GM10266 (cell line): ENCODE measurements around the gene AHCYL2.

Experiments
- DNase-seq: peaks from one replicate; pipeline ENCODE4 v3.0.0; 2012; ENCODE audit errors: extremely low spot score
- TF ChIP-seq, protein P1 (sequence below): IDR thresholded peaks from 2 replicates; pipeline ENCODE4 v1.5.1; 2012; ENCODE audit warnings: mild to moderate bottlenecking, low read depth; ENCODE audit not compliant: control insufficient read depth, insufficient read depth; ENCODE audit errors: missing control alignments

The AHCYL2 gene

DNA sequence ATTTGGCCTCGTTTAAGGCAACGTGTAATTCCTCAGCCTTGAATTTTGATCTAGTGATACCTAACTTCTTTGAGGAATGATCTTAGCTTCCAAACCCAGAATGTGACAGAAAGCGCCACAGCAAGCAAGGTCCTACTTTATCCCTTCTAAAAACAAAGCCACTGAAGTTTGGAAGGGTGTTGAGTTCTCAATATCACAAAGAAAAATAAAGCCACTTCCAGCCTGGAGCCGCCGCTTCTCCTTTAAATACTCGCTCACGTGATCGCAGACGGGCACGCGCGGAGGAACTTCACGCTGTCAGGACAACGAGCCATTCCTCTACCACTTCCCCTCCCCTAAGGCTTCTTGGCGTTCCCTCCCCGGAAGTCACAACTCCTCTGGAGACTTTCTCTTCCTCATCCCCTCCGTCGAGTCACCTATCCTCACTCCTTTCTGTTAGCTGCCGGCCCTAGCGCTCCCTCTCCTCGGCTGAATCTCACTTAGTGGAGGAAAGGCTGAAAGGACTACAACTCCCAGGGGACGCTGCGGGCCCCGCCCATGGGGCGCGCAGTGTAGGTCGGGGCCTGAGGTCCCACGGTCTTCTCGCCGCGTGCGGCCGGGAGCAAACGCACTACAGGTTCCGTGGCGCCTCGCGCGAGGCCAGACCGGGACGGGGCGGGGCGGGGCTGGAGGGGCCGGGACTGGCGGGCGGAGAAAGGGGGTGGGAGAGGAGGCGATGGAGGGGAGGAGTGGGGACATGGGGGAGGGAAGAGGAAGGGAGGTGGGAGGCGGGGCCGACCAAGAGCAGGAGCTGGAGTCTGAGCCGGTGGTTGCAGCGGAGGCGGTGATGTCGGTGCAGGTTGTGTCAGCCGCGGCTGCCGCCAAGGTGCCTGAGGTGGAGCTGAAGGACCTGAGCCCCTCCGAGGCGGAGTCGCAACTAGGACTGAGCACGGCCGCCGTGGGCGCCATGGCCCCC lies at the start of gene AHCYL2:
Gene AHCYL2 (plus strand): TSS at position 780 of the 955 bp plus-strand sequence.
- TF ChIP-seq, protein P1, sequence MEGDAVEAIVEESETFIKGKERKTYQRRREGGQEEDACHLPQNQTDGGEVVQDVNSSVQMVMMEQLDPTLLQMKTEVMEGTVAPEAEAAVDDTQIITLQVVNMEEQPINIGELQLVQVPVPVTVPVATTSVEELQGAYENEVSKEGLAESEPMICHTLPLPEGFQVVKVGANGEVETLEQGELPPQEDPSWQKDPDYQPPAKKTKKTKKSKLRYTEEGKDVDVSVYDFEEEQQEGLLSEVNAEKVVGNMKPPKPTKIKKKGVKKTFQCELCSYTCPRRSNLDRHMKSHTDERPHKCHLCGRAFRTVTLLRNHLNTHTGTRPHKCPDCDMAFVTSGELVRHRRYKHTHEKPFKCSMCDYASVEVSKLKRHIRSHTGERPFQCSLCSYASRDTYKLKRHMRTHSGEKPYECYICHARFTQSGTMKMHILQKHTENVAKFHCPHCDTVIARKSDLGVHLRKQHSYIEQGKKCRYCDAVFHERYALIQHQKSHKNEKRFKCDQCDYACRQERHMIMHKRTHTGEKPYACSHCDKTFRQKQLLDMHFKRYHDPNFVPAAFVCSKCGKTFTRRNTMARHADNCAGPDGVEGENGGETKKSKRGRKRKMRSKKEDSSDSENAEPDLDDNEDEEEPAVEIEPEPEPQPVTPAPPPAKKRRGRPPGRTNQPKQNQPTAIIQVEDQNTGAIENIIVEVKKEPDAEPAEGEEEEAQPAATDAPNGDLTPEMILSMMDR = no peak
- DNase-seq = peak; percentile 94

DNA sequence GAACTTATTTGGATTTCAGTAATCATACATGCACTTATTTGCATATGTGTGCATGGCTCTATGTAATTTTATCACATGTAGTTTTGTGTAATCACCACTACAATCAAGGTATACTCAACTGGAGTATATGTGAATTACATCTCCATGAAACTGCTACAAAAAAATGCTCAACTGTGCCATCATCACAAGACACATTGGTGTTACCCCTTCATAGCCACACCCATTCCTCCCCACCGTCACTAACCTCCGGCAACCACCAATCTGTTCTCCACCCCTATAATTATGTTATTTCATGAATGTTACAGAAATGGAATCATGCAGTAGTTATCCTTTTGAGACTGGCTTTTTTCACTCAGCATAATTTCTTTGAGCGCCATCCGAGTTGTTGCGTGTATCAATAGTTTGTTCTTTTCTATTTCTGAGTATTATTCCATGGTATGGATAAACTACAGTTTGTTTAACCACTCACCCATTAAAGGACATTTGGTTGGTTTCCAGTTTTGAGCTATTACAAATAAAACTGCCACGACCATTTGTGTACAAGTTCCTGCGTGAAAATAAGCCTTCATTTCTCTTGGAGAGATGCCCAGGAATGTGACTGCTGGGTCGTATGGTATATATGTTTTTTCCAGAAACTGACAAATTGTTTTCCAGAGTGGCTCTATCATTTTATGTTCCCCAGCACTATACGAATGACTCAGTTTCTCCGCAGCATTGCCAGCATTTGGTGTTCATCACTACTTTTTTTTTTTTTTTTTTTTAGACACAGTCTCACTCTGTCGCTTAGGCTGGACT lies 47.7 kb upstream of the AHCYL2 start:
- TF ChIP-seq, protein P1 = no peak
- DNase-seq = no peak

- DNase-seq = no peak
- TF ChIP-seq, protein P1 = no peak
Observed at GRCh38 chr7:129184981-129185670, 39.7 kb upstream of the AHCYL2 start.

GRCh38 chr7:129186749-129187260 lies 38.0 kb upstream of the AHCYL2 start:
- TF ChIP-seq, protein P1 = no peak
- no peak for DNase-seq

DNA sequence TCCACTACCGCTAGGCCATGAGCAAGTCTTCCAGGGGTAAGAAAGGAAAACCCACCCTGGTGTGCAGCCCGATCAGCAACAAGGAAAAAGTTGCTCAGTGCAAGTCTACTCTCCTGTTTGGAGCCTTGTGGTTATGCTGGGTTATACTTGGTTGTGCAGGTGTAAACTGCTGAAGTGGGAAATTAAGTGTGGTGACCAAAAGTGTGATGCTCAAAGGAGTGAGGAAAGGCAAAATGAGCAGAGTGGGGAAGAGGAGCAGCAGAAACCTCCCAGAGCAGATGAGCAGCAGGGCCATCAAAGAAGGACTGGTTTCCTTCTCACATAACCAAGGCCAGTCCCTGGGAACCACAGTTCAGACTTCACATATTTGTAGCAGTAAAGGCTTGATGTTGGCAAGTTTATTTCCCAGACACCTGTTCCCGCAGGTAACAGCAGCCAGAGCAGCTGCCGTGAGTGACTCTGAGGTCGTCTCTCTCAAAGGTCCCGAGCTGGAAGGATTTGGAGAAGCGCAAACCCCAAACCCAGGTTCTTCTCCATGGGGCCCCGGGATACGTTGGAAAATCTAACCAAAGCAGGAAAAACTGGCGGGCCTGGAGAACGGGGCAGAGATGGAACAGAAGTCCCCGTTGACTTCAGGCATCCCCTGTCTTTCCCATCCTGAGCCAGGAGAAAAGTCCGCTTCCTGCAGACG lies 37.0 kb upstream of the AHCYL2 start:
- no peak for DNase-seq
- TF ChIP-seq, protein P1 = no peak

- TF ChIP-seq, protein P1 = no peak
- no peak for DNase-seq
Observed at GRCh38 chr7:129188372-129188891, 36.4 kb upstream of the AHCYL2 start, which contains the start of gene SMO. TSS of gene SMO (plus strand) at chr7:129188633. CDS start at chr7:129189152, 519 bp downstream.
